ENCODE results near the gene APMAP.
"Not testable (repeated sequence)": the region's sequence is repeated elsewhere in the genome, so short reads cannot be mapped to it uniquely, and the experiment has no call there.

APMAP gene

DNA sequence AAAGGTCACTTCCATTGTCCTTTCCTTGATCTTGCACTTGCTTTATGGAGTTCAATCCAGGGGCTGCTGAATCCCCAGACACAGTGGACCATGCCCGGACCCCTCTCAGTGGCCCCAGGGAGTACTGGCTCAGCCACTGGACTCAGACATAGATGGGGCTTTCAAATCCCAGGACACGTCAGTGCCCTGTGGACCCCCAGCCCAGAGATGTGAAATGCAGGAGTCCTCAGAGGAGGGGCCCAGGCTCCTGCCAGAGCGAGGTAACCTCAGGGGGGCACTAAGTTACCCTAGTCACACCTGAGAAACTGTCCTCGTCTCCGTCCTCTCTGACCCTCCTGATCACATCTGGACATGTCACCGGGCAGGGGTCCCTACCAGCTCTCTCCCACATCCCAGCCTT lies 18.7 kb upstream of the APMAP start:
- intact Hi-C loops (cut with DNase I): no loop called here
- peak in 19 of 42 donors; percentile 0 to 34 (median 8) for DNase-seq

DNA sequence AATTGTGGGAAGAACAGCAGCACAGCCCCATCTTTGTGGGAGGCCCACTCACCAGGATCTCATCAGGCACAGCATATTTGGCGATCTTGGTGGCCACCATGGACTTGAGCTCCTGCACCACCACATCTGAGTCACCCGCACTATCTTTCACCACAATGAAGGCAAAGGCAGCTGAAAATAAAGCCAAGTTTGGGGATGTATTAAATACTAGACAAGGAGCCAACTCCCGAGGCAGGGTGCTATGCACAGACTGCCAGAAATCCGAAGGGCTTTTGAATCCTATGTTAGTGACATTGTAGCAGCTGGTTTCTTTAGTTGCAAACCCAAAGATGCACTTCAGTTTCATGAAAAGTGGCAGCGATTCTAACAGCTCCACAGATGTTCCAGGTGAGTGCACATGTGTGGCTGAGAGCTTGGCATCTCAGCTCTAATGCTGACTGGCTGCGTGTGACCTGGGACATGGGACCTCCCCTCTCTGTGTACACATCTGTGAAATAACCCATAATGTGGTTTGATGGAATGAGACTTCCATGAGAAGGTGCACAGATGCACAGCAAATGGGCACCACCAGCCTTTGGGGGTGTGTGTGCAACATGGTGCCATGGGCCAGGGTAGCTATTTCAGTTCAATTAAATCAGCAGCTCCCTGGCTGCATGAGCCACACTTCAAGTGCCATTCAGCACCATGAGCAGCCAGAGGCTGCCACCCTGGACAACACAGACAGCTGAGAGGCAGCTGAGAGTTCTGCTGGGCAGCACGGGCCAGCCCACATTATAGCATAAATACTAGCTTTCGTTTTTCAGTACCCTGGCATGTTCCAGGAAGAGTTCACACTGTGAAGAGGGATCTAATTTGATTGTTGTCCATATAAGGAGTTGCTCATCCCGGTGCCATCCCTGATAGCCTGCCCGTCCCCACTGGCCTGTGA lies 16.9 kb upstream of the APMAP start:
- intact Hi-C loops (cut with DNase I): no loop called here
- DNase-seq: peak in 21 of 42 donors; percentile 1 to 55 (median 17)

DNA sequence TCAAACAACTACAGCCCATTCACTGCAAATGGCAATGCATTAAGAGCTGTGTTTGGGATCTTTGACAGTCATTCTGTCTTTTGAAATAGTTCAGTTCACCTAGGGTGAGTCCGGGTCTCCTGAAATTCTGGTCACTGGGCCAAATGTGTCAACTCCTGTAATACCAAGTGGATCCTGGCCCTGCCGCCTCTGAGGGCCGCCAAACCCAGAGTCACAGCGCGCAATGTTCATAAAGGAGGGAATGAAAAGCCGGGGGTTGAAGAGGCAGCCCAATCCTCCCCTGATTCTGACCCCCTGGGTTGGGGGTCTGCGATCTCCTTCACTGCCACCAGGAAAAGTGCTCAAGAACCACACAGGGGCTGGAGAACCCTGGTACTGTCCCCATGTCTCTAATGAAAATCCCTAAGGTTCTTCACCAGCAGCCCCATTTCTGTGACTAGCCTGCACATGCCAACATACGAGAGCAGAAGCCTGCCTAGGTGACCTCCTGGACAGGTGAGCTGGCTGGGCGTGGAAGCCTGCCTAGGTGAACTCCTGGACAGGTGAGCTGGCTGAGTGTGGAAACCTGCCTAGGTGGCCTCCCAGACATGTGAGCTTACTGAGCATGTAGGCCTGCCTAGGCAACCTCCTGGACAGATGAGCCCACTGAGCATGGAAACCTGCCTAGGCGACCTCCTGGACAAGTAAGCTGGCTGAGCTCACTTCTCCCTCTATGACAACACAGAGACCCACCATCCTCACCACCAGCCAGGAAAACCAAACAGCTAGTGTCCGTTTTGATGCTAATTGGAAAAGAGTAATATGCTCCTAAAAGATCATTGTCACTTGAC lies 16.1 kb upstream of the APMAP start:
- DNase-seq: peak in 20 of 42 donors; percentile 1 to 38 (median 12)
- intact Hi-C loops (cut with DNase I): no loop called here

DNA sequence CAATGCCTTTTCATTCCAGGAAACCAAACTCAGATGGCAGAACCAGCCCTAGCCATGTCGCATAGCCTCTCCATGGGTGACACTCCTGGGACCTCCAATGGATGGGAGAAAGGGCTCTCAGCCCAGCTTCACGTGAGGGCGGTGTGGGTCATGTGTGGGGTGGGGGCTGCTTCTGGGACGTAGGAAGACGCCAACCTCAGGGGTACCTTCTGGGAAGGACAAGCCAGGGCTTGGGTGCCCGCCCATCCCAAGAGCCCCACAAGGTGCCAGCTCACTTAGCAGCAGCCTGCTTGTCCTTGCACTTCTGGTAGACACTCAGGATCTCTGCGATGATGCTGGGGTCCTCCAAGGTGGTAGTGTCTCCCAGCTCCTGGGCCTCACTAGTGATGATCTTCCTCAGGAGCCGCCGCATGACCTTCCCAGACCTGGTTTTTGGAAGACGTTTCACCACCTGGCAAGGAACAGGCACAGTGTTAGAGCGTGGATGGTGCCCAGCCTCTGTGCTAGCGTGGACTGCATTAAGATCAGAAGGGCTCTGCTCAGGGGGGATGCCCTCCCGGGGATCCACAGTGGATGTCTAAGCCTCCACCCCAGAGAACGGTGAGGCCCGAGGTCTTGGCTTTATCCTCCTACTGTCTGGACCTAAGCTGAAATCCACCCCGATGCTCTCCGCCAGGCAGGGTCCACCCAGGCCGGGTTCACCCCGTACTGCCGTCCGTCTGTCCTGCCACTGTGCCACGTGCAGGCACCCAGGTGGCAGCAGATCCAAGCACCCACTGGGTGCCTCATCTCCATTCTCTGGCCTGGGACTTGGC lies 15.1 kb upstream of the APMAP start:
- intact Hi-C loops (cut with DNase I): no loop called here
- DNase-seq: peak in 18 of 42 donors; percentile 0 to 41 (median 14)

DNA sequence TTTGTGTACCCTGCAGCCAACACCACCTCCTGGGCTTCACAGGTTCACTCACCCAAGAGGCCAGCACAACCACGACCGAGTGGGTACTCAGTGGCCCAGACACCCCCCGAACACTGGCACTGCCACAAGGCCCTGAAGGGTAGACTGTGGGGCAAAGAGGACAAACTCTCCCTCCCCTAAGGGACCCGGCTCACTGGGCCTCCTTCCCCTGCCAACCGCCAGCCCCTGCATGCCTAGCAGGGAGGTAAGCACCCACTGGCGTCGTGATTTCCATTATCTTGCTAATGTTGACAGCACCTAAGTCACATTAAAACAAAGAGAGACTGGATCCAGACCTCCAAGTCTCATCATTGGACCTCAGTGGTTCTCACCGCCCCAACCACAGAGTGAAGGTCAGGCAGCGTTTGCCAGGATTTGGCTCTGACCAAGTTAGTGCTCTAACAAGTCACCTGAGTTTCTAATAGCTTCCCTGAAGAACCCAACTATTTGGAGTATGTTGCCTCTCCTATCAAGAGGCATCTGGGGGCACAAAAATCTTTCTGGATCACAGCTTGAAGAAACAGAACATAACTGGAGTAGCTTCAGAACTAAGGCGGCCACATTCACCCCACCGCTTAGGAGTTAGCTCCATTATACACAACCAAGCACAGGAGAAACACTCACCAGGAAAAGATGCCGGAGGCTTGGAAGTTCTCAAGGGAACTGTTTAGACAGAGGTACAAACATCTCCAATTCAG lies 14.0 kb upstream of the APMAP start:
- intact Hi-C loops (cut with DNase I): no loop called here
- DNase-seq: peak in 18 of 42 donors; percentile 1 to 42 (median 16)

DNA sequence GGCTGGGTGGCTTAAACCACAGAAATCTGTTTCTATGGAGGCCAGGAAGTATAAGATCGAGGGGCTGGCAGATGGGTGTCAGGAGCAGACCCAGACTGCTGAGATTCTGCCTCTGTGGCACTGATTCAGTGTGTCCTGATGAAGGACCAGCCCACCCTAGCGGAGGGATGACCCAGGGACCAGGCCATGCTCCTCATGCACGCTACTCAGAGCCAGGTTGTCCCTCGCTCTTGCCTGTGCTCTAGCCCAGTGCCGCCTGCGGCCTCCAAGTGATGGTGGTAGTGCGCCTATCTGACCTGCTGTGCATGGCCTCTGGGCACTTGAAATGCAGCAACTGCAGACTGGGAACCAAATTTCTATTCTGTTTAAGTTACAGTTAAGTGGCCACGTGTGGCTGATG lies 13.1 kb upstream of the APMAP start:
- intact Hi-C loops (cut with DNase I): no loop called here
- DNase-seq: peak in 19 of 42 donors; percentile 3 to 41 (median 14)

DNA sequence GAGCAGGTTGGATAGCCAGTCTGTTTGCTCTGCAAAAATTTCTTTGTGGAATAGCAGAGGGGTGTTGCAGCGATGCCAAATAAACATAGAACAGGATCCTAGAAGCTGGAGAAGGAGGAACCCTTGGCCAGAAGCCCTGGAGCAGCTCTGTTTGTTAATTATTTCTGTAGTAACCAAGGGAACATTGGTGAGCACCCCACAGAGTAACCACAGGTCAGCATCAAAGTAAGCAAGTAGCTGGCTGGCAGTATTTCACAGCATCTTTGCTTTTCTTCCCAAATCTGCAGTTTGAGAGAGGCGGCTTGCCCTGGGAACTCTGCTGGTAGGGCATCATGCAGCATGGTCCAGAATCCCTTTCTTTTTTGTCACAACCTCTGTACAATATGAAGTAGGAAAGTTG lies 12.7 kb upstream of the APMAP start:
- intact Hi-C loops (cut with DNase I): no loop called here
- peak in 25 of 42 donors; percentile 8 to 58 (median 24) for DNase-seq

DNA sequence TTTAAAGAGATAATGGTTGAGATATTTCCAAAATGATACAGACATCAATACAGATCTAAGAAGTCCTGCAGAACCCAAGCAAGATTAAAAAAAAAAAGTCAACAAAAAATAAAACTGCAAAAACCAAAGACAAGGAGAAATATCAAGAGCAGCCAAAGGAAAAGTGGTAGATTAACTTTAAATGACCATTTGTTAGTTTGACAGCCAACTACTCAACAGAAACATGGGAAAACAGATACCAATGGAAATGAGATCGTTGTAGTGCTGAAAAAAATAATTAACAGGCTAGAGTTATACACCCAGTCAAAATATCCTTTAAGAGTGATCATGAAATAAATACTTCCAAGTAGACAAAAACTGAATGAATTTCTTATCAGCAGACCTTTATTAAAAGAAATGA lies 10.5 kb upstream of the APMAP start:
- DNase-seq: no peak
- intact Hi-C loops (cut with DNase I): no loop called here

DNA sequence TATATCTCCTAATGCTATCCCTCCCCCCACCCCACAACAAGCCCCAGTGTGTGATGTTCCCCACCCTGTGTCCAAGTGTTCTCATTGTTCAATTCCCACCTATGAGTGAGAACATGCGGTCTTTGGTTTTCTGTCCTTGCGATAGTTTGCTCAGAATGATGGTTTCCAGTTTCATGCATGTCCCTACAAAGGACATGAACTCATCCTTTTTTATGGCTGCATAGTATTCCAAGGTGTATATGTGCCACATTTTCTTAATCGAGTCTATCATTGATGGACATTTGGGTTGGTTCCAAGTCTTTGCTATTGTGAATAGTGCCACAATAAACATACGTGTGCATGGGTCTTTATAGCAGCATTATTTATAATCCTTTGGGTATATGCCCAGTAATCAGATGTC lies 8.8 kb upstream of the APMAP start:
- DNase-seq; intact Hi-C loops (cut with DNase I): not testable (repeated sequence)

DNA sequence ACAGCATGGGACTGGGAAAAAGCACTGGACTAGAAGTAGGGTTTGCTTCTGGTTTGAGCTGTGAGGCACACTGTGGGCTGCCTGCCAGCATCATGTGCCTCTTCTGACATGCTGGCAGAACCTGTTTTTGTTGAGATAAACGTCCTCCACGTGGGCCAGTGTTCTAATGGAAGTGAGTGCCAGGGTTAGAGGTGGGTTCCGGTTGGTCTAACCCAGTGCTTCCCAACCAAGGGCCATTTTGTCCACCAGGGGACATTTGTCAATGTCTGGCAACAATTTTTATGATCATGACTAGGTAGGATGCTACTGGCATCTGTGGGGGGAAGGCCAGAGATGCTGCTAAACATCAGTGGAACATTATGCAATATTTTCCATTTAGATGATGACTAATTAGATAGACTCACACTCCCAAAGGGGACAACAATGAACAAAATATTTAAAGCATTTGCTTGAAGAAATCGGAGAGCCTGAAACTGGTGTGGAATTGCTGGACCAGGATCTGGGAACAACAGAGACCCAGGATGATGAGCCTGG lies 7.8 kb upstream of the APMAP start:
- peak in 26 of 42 donors; percentile 19 to 73 (median 46) for DNase-seq
- intact Hi-C loops (cut with DNase I): no loop called here

DNA sequence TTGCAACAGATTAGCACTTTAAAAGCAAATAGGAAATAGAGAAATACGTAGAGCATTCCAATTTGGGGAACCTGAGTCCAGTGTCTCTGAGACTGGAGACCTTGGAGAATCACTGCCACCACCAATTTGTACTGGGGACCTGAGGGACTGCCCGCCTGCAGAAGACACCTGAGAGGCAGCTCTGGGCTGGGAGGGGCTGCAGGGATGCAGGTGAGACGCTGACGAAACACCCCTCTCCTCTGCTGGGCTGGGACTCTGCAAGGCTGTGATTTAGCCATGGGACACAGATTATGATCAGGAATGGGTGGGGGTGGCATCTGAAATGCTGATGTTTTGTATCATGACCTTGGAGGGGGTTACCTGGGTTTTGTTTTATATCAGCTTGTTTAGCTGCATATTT lies 7.0 kb upstream of the APMAP start:
- intact Hi-C loops (cut with DNase I): loop anchor here (5.0 kb wide), 1 partner anchor 33 kb away; no protein-coding TSS in a partner anchor
- DNase-seq: peak in 12 of 42 donors; percentile 2 to 35 (median 10)

DNA sequence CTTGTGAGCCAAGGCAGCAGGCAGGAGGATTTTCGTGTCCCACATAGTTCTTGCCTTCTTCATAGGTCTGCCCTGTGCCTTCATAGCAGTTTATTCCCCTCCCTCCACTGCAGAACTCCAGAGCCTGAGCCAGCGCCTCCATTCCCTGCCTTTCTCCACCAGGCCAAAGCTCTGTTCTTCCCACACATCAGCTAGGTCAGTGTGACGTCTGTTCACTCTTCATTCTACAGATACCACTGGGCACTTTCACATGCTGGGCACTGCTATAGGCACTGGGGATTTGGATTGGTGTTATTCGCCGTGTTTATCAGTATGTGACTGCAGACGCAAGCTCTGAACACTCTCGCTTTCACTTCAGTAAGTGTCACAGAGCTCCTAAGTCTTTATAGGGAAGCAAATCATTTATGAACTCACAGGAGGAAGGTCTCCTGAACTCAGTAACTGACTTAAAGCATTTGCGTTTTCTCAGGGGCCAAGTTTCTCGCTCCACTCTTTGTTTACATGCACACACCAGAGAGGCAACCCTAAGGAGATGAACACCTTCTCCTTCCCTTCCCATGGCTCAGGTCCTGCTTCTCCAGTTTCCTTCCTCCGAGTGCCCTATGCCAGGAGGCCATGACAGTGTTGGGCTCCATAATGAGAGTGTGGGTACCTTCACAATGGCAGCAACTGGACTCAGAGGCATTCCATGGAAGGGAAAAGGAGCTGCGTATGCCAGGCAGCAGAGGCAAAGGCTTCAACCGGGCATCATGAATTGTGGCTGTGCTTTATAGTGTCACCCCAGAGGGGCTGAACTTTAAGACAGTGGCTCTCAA lies 6.3 kb upstream of the APMAP start:
- peak in 18 of 42 donors; percentile 1 to 40 (median 10) for DNase-seq
- intact Hi-C loops (cut with DNase I): loop anchor here (5.0 kb wide), 1 partner anchor 33 kb away; no protein-coding TSS in a partner anchor

DNA sequence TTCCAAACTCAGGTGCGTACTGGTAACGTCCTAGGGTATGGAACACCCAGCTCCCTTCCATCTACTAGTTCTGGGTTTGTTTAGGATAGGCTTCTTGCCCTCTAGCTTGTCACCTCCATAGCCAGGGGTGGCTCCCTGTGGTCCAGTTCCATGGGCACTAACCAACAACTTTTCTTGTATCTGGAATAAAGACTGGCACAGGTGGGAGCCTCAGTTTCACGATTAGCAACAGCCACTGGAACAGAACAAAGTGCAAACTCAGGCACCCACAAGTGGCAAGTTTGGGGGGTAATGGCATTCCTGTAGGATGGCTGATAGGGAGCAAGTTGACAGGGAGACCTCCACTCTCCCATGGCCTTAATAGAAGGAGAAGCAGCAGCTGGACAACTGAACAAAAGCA lies 5.6 kb upstream of the APMAP start:
- intact Hi-C loops (cut with DNase I): loop anchor here (5.0 kb wide), 1 partner anchor 34 kb away; no protein-coding TSS in a partner anchor
- DNase-seq: peak in 9 of 42 donors; percentile 0 to 34 (median 6)

DNA sequence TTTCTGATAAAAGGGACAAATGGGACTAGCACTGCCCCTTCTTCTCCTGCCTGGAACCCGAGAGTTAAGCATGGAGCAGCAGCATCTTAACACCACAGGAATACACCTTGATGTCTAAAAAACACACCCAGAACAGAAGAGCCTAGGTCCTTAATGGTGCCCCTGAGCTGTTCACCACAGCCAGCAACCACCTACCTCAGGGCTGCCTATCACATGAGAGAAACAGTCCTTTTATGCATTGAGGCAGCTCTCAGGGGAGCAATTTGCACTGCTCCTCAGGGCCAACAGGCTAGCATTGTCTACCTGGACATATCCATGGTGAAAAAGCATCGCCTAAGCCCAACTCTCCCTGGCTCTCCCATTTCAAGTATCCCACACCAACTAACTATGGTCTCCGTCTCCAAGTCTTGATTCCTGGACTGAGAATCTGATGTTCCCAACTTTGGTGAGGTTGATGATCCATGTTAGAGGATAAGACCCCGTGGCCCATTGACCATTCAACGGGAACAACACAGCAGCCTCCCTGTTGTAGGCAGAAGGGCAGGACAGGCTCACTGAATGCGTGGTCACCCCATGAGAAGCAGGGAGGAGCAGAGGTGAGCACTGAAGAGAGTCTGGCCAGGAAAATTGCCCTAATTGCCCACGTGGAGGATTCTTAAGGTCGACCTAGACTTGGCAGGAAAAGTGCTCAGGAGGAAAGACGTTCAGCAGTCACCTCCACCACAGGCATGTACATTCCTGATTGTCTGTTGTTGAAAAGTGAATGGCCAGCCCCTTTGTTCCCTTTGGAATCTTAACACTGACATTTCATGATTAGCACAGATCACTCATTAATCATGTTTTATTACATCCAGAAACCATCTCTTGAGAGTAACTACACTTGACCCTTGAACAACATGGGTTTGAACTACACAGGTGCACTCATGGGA lies 4.2 kb upstream of the APMAP start:
- intact Hi-C loops (cut with DNase I): loop anchor here (5.0 kb wide), 1 partner anchor 36 kb away; no protein-coding TSS in a partner anchor
- peak in 13 of 42 donors; percentile 5 to 37 (median 8) for DNase-seq

DNA sequence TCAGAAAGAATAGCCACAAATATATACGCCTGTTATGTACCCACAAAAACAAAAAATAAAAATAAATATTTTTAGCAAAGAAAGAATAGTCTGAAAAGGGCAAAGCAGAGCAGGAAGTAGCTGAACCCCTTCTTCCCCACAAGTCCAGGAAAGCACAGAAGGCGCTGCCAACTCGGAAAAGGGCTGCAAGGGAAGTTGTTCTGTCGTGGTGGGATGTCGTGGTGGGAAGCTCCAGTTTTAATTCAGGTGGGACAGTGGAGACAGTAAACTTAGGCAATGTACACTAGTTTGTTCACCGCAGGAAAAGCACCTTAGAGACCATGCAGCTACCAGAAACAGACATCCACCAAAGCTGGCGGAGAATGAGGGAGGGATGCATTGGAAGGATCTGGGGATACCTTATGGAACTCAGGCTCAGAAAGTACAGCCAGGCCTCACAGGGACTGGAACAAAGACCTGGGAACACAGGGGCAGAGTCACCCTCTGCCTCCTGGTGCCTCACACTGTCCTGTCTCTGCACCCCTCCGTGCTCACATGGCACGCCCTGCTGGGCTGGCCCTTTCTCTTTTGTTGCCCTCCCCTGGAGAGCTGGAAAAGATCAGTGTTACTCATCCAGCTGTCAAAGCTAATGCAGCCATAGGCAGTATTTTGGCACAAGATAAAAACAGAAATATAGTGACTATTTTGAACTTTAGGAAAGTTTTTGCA lies 3.3 kb upstream of the APMAP start:
- DNase-seq: peak in 15 of 42 donors; percentile 8 to 42 (median 16)
- intact Hi-C loops (cut with DNase I): loop anchor here (2.0 to 5.0 kb wide), 2 partner anchors 36 to 69 kb away; no protein-coding TSS in a partner anchor
